HCT116 (cell line): ENCODE data around the gene HLCS. TPM values are rescaled to one million over a fixed set of nuclear protein-coding genes. Genes with fewer than 3 reads are reported as not detected.

ENCODE experiments used
- ATAC-seq: fragments of 200-7000 bp; cut with Tn5 transposase; 2 replicates; pipeline ENCODE4 v1.9.1; 2020; ENCODE audit warnings: mild to moderate bottlenecking, moderate library complexity
- BruUV-seq: library from RNA; stranded (reverse); fragments of 400-500 nt; replicated peaks from 2 replicates; lab custom pipeline; 2021; lab: Mats Ljungman, UMichigan
- CTCF ChIA-PET: fragments of 300-600 bp; sonication (Branson Sonifier 250); formaldehyde crosslinking; loops from one replicate; lab custom pipeline; 2021; ENCODE audit warnings: antibody characterized with exemption; lab: Charles Lee
- POLR2A ChIA-PET: fragments of 300-600, 350-600 bp; sonication (Branson Sonifier 250); formaldehyde crosslinking; loops from one replicate; lab custom pipeline; 2021; ENCODE audit warnings: antibody characterized with exemption; lab: Charles Lee
- RAD21 ChIA-PET, 2 experiments: fragments of 300-600 bp; sonication (Branson Sonifier 250); formaldehyde crosslinking; loops; one replicate each; lab custom pipeline; 2023; ENCODE audit warnings: low total read pairs in 2 of 2; ENCODE audit not compliant: uncharacterized antibody in 2 of 2, unreplicated experiment in 2 of 2, low non-redundant PET in 1 of 2; lab: Charles Lee
- DNase-seq: peaks from one replicate; pipeline ENCODE4 v3.0.0-alpha.2; 2010; ENCODE audit warnings: low read depth, low spot score
- H2AFZ ChIP-seq: fragments of 200-600 bp; shearing (Covaris generic), sonication (generic); 2 replicates; pipeline ENCODE4 v1.6.1; 2017; ENCODE audit warnings: low read depth, mixed run types, mixed read lengths, antibody characterized with exemption, low read length; ENCODE audit not compliant: poor library complexity, severe bottlenecking
- H3K27ac ChIP-seq: 2 replicates; pipeline ENCODE4 v1.5.1; 2012; ENCODE audit warnings: low read depth, low read length
- H3K27me3 ChIP-seq: fragments of 200-600 bp; sonication (generic); 2 replicates; pipeline ENCODE4 v1.6.1; 2016; ENCODE audit warnings: mixed run types, low read length, mixed read lengths; ENCODE audit not compliant: insufficient read depth
- H3K36me3 ChIP-seq, 2 experiments: fragments of 200-500 bp in 1 of 2; fragments of 200-600 bp in 1 of 2; sonication (Bioruptor generic) in 1 of 2; sonication (generic) in 1 of 2; 2 replicates each; pipeline versions ENCODE4 v1.5.1 to v1.6.1; 2014 to 2016; ENCODE audit warnings: low read length in 2 of 2, inconsistent platforms in 1 of 2, mixed read lengths in 1 of 2, mixed run types in 1 of 2; ENCODE audit not compliant: insufficient read depth in 2 of 2, control insufficient read depth in 1 of 2
- H3K4me1 ChIP-seq, 2 experiments: fragments of 200-600 bp in 1 of 2; sonication (generic) in 1 of 2; 2 replicates each; pipeline versions ENCODE4 v1.5.1 to v1.6.1; 2012 to 2017; ENCODE audit warnings: low read length in 2 of 2, inconsistent platforms in 1 of 2, mild to moderate bottlenecking in 1 of 2, mixed read lengths in 1 of 2, mixed run types in 1 of 2, moderate library complexity in 1 of 2; ENCODE audit not compliant: insufficient read depth in 2 of 2, control insufficient read depth in 1 of 2
- H3K4me2 ChIP-seq: fragments of 200-600 bp; sonication (generic); 2 replicates; pipeline ENCODE4 v1.6.1; 2017; ENCODE audit warnings: mixed run types, low read length, mixed read lengths
- H3K4me3 ChIP-seq, 2 experiments: fragments of 200-600 bp in 1 of 2; sonication (generic) in 1 of 2; replicated peaks in 1 of 2; 2 replicates each; pipeline ENCODE4 v1.5.1; 2011 to 2016; ENCODE audit warnings: low read length in 2 of 2, control low read depth in 1 of 2, low read depth in 1 of 2, mild to moderate bottlenecking in 1 of 2, mixed read lengths in 1 of 2, mixed run types in 1 of 2
- H3K79me2 ChIP-seq: fragments of 200-600 bp; sonication (generic); 2 replicates; pipeline ENCODE4 v1.6.1; 2017; ENCODE audit warnings: mild to moderate bottlenecking, mixed run types, low read length, moderate library complexity, mixed read lengths; ENCODE audit not compliant: insufficient read depth
- H3K9ac ChIP-seq: fragments of 200-600 bp; sonication (generic); 2 replicates; pipeline ENCODE4 v1.6.1; 2016; ENCODE audit warnings: low read length, mixed read lengths
- H3K9me2 ChIP-seq: fragments of 200-600 bp; sonication (generic), shearing (Covaris generic); 2 replicates; pipeline ENCODE4 v1.6.1; 2017; ENCODE audit warnings: mixed run types, mild to moderate bottlenecking, moderate library complexity; ENCODE audit not compliant: insufficient read depth
- H3K9me3 ChIP-seq, 2 experiments: fragments of 200-500 bp in 1 of 2; fragments of 200-600 bp in 1 of 2; sonication (Bioruptor generic) in 1 of 2; sonication (generic) in 1 of 2; 2 replicates each; pipeline ENCODE4 v1.6.1; 2014 to 2017; ENCODE audit warnings: low read length in 2 of 2, mixed read lengths in 2 of 2, inconsistent platforms in 1 of 2, low read depth in 1 of 2, mild to moderate bottlenecking in 1 of 2, mixed run types in 1 of 2, moderate library complexity in 1 of 2; ENCODE audit not compliant: control insufficient read depth in 1 of 2, insufficient read depth in 1 of 2
- H4K20me1 ChIP-seq: fragments of 200-600 bp; sonication (generic), shearing (Covaris generic); 2 replicates; pipeline ENCODE4 v1.6.1; 2017; ENCODE audit warnings: mixed run types, mild to moderate bottlenecking, moderate library complexity; ENCODE audit not compliant: insufficient read depth
- CBX3 ChIP-seq: IDR thresholded peaks from 2 replicates; pipeline ENCODE4 v1.6.1; 2012; ENCODE audit warnings: low read depth
- CEBPB ChIP-seq: IDR thresholded peaks from 2 replicates; pipeline ENCODE4 v1.6.1; 2012; ENCODE audit warnings: low read depth
- CTCF ChIP-seq, 3 experiments: fragments of 200-600 bp in 1 of 3; sonication (generic) in 1 of 3; IDR thresholded peaks in 2 of 3; conservative IDR thresholded peaks in 1 of 3; 2 replicates each; pipeline ENCODE4 v1.5.1; 2012 to 2017; ENCODE audit warnings: low read depth in 2 of 3, low read length in 2 of 3, antibody characterized with exemption in 1 of 3, borderline replicate concordance in 1 of 3, control low read depth in 1 of 3, mild to moderate bottlenecking in 1 of 3, mixed read lengths in 1 of 3, mixed run types in 1 of 3, moderate library complexity in 1 of 3; ENCODE audit not compliant: insufficient read depth in 1 of 3
- EGR1 ChIP-seq: IDR thresholded peaks from 2 replicates; pipeline ENCODE4 v1.6.1; 2012; ENCODE audit warnings: low read depth
- ELF1 ChIP-seq: IDR thresholded peaks from 2 replicates; pipeline ENCODE4 v1.6.1; 2012; ENCODE audit warnings: low read depth, borderline replicate concordance
- EZH2phosphoT487 ChIP-seq: fragments of 200-600 bp; IDR thresholded peaks from 2 replicates; pipeline ENCODE4 v1.6.1; 2018; ENCODE audit warnings: antibody characterized with exemption, borderline replicate concordance
- JUND ChIP-seq: IDR thresholded peaks from 2 replicates; pipeline ENCODE4 v1.6.1; 2012
- POLR2A ChIP-seq: IDR thresholded peaks from 2 replicates; pipeline ENCODE4 v1.7.0; 2011; ENCODE audit warnings: borderline replicate concordance; ENCODE audit not compliant: insufficient read depth, insufficient read length; ENCODE audit errors: extremely low read depth
- POLR2AphosphoS5 ChIP-seq: IDR thresholded peaks from 2 replicates; pipeline ENCODE4 v1.6.1; 2011; ENCODE audit warnings: mild to moderate bottlenecking, low read depth, low read length, moderate library complexity
- RAD21 ChIP-seq: IDR thresholded peaks from 2 replicates; pipeline ENCODE4 v1.6.1; 2012; ENCODE audit warnings: low read depth, mild to moderate bottlenecking
- SIN3A ChIP-seq: IDR thresholded peaks from 2 replicates; pipeline ENCODE4 v1.6.1; 2012; ENCODE audit warnings: low read depth
- SP1 ChIP-seq: IDR thresholded peaks from 2 replicates; pipeline ENCODE4 v1.6.1; 2012; ENCODE audit warnings: low read depth
- SRF ChIP-seq: IDR thresholded peaks from 2 replicates; pipeline ENCODE4 v1.6.1; 2012; ENCODE audit warnings: low read depth
- TCF7L2 ChIP-seq: IDR thresholded peaks from 2 replicates; pipeline ENCODE4 v1.7.0; 2011; ENCODE audit warnings: borderline replicate concordance, inconsistent platforms; ENCODE audit not compliant: insufficient read depth, insufficient read length; ENCODE audit errors: extremely low read depth
- ZBTB33 ChIP-seq: IDR thresholded peaks from 2 replicates; pipeline ENCODE4 v1.6.1; 2011; ENCODE audit warnings: mild to moderate bottlenecking, low read length, moderate library complexity; ENCODE audit not compliant: insufficient replicate concordance; ENCODE audit errors: extremely low read depth
- ZFX ChIP-seq: fragments of 450-650 bp; IDR thresholded peaks from 2 replicates; pipeline ENCODE4 v1.6.1; 2017
- intact Hi-C: fragments of 100-400 bp; cut with micrococcal nuclease; formaldehyde crosslinking; loops from 2 replicates; pipeline ENCODE4 v1.10.0; 2022
- total RNA-seq: library from RNA; stranded (reverse); gene quantifications from one replicate; pipeline ENCODE4 v1.2.1, GENCODE V29; 2021; ENCODE audit not compliant: unreplicated experiment
- TF ChIP-seq, protein P1 (sequence below): IDR thresholded peaks from 2 replicates; pipeline ENCODE4 v1.6.1; 2012
- TF ChIP-seq, protein P2 (sequence below): IDR thresholded peaks from 2 replicates; pipeline ENCODE4 v1.6.1; 2012; ENCODE audit warnings: low read depth

HLCS gene
- total RNA-seq, 1 experiment from 2014 or later, result 18.5 TPM

DNA sequence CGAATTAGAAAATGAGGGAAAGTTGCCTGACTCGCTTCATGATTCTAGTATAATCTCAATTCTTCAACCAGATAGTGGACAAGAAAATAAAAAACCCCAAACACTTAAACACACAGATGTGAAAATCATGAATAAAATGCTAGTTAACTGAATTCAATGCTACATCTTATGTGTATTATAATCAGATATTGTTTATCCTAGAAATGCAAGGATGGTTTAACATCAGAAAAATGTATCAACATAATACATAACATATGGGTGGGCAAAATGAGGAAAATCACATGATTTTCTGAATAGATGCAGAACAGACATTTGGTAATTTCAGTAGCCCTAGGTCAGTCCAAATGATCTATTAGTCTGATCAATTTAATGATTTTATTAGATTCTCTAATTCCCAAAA lies 170.4 kb downstream of the HLCS start:
- no peaks in the 10 kb centered on the region for H4K20me1 ChIP-seq
- peaks cover 0 to 7% of the 10 kb centered on the region in 2 experiments; a peak in 1 of 4 replicates for H3K9me3 ChIP-seq
- intact Hi-C loops, result no loop called here
- POLR2A ChIA-PET, result no interaction called here
- H3K4me2 ChIP-seq, result no peak overlapping the region
- DNase-seq (no peak), ATAC-seq (no peak)
- no peak overlapping the region for H3K27ac ChIP-seq
- no peak overlapping the region for H3K4me3 ChIP-seq
- no peaks in the 10 kb centered on the region for H3K36me3 ChIP-seq
- H3K9ac ChIP-seq, result no peak overlapping the region
- no peak overlapping the region for H2AFZ ChIP-seq
- no peaks in the 10 kb centered on the region for H3K79me2 ChIP-seq
- CTCF ChIA-PET, result no interaction called here
- H3K9me2 ChIP-seq, result no peaks in the 10 kb centered on the region
- RAD21 ChIA-PET, result no interaction called here
- BruUV-seq, result no TSS peak
- TF ChIP-seq CTCF (IDR thresholded peaks at IDR 0.05 in 2 of 3, conservative IDR thresholded peaks at IDR 0.05 in 1 of 3; ENCODE audit: borderline replicate concordance in 1 of 3, insufficient read depth in 1 of 3, low read depth in 2 of 3, low read length in 2 of 3) (no peak), POLR2AphosphoS5 (no peak), POLR2A (no peak), SIN3A (no peak), JUND (no peak), EGR1 (no peak), ELF1 (no peak), RAD21 (no peak), EZH2phosphoT487 (no peak), TCF7L2 (no peak), CEBPB (no peak), SRF (no peak), ZBTB33 (no peak), ZFX (no peak), CBX3 (no peak), SP1 (no peak)
- TF ChIP-seq, protein P1, sequence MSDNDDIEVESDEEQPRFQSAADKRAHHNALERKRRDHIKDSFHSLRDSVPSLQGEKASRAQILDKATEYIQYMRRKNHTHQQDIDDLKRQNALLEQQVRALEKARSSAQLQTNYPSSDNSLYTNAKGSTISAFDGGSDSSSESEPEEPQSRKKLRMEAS, result no peak
- TF ChIP-seq, protein P2, sequence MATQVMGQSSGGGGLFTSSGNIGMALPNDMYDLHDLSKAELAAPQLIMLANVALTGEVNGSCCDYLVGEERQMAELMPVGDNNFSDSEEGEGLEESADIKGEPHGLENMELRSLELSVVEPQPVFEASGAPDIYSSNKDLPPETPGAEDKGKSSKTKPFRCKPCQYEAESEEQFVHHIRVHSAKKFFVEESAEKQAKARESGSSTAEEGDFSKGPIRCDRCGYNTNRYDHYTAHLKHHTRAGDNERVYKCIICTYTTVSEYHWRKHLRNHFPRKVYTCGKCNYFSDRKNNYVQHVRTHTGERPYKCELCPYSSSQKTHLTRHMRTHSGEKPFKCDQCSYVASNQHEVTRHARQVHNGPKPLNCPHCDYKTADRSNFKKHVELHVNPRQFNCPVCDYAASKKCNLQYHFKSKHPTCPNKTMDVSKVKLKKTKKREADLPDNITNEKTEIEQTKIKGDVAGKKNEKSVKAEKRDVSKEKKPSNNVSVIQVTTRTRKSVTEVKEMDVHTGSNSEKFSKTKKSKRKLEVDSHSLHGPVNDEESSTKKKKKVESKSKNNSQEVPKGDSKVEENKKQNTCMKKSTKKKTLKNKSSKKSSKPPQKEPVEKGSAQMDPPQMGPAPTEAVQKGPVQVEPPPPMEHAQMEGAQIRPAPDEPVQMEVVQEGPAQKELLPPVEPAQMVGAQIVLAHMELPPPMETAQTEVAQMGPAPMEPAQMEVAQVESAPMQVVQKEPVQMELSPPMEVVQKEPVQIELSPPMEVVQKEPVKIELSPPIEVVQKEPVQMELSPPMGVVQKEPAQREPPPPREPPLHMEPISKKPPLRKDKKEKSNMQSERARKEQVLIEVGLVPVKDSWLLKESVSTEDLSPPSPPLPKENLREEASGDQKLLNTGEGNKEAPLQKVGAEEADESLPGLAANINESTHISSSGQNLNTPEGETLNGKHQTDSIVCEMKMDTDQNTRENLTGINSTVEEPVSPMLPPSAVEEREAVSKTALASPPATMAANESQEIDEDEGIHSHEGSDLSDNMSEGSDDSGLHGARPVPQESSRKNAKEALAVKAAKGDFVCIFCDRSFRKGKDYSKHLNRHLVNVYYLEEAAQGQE, result no peak
- H3K27me3 ChIP-seq, result no peaks in the 10 kb centered on the region
- peaks cover 0 to 6% of the 10 kb centered on the region in 2 experiments; a peak in 2 of 4 replicates for H3K4me1 ChIP-seq
